ENCODE measurements around the gene PPARG. TPM values are rescaled to one million over a fixed set of nuclear protein-coding genes. Genes with fewer than 3 reads are reported as not detected.
A peak's percentile ranks its signal among the peaks of the same experiment; 100 is the strongest.

The PPARG gene
- polyA plus RNA-seq, 1 of the 3 experiments (the other 2 are of a cell fraction) = 2.8 TPM

DNA sequence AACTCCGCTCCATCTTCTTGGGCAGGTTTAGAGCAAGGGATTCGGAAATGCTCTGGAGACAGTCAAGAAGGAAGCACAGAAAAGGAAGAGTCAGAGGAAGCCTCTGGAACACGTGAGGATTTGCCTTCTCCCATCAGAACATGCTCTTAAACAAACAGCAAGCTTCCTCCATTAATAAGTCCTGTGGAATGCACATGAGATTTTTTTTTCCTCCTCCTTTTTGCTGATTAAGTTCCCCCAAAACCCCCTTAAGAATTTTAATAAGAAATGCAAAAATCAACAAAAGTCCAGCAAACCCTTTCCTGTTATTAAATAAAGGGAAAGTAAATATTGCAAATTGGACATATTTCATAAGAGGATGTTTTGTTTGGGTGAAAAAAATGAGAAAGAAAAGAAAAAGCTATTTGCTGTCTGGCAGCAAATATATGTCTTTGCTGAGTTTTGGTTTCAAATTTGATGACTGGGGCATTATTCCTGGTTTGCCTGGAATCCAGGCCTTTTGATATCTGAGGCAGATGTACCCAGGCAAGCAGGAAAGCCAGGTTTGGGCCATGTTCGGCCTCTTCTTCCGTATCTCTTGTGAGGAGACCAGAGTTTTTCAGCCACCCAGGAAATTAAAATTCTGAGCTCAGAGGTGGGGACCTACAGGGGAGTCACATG, 187.5 kb downstream of the PPARG start:
- Histone ChIP-seq H3K36me3 (replicated peaks in 1 of 2; ENCODE audit: control insufficient read depth in 1 of 2, insufficient read depth in 2 of 2, low read length in 1 of 2) (no peaks in the 10 kb centered on the region), H4K20me1 (ENCODE audit: insufficient read depth) (no peaks in the 10 kb centered on the region), H3K27me3 (ENCODE audit: insufficient read depth) (no peaks in the 10 kb centered on the region), H3K9me2 (no peaks in the 10 kb centered on the region), H3K4me3 (ENCODE audit: low read depth in 2 of 2, low read length in 1 of 2) (no peak overlapping the region), H3K79me2 (ENCODE audit: insufficient read depth) (no peaks in the 10 kb centered on the region), H3K27ac (ENCODE audit: low read depth in 2 of 2, low read length in 1 of 2) (peak overlapping the region in 1 of 2 experiments; percentile 77; a peak in 2 of 4 replicates), H3K9ac (no peak overlapping the region), H2AFZ (ENCODE audit: low read depth) (peak overlapping the region; percentile 80), H3F3A (replicated peaks; ENCODE audit: insufficient read depth) (peaks cover 13% of the 10 kb centered on the region), H3K4me1 (ENCODE audit: control insufficient read depth in 1 of 2, insufficient read depth in 2 of 2, low read depth in 1 of 2, low read length in 1 of 2) (peaks cover 2 to 12% of the 10 kb centered on the region in 2 experiments; a peak in 3 of 4 replicates), H3K4me2 (peak overlapping the region; percentile 32; the same call in 1 of the 2 replicates), H3K9me3 (no peaks in the 10 kb centered on the region)
- ChIA-PET CTCF (interaction anchor here (0.8 to 5.4 kb wide), 4 partner anchors 17 to 341 kb away, joined by 3 to 97 read pairs (median 4); no protein-coding TSS in a partner anchor), POLR2A (no interaction called here)
- DNase-seq = no peak
- TF ChIP-seq CHD2 (IDR thresholded peaks at IDR 0.05; ENCODE audit: low read length, partially characterized antibody) = no peak
- TF ChIP-seq JUND (IDR thresholded peaks at IDR 0.05) = 0 out of 2 replicates have a peak, but pooled peaks have one; percentile 6
- TF ChIP-seq, protein P1, sequence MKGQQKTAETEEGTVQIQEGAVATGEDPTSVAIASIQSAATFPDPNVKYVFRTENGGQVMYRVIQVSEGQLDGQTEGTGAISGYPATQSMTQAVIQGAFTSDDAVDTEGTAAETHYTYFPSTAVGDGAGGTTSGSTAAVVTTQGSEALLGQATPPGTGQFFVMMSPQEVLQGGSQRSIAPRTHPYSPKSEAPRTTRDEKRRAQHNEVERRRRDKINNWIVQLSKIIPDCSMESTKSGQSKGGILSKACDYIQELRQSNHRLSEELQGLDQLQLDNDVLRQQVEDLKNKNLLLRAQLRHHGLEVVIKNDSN (IDR thresholded peaks at IDR 0.05; ENCODE audit: borderline replicate concordance, low read depth) = peak; percentile 48; the same call in 1 of the 2 replicates
- TF ChIP-seq, protein P2, sequence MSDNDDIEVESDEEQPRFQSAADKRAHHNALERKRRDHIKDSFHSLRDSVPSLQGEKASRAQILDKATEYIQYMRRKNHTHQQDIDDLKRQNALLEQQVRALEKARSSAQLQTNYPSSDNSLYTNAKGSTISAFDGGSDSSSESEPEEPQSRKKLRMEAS (IDR thresholded peaks at IDR 0.05; ENCODE audit: low read depth) = 0 out of 2 replicates have a peak, but pooled peaks have one; percentile 39
- WGBS (ENCODE audit: low lambda C conversion rate) = 72% methylated on average over 5 of the region's 5 CpGs

DNA sequence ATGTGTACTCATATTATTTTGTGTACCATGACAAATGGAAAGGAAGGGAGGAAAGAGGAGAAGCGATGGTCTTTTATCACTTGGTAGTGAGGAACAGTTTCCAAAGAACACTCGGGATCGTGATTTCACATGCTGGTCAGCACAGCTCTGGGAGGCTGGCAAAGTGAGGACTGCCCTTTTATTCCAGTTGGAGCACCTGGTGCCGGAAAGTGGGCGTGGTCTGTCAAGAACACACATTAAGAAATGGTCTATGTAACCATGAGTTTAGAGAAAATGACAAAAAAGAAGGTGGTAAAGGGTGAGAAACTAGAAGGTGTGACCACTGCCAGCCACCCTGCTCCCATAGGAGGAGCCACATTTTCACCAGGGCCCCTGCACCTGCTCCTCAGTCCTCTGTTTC, 188.4 kb downstream of the PPARG start:
- Histone ChIP-seq H3F3A (replicated peaks; ENCODE audit: insufficient read depth) (peaks cover 13% of the 10 kb centered on the region), H3K9me3 (no peaks in the 10 kb centered on the region), H4K20me1 (ENCODE audit: insufficient read depth) (no peaks in the 10 kb centered on the region), H3K27ac (ENCODE audit: low read depth in 2 of 2, low read length in 1 of 2) (peak overlapping the region in 1 of 2 experiments; percentile 77; a peak in 1 of 4 replicates), H3K9ac (no peak overlapping the region), H3K36me3 (replicated peaks in 1 of 2; ENCODE audit: control insufficient read depth in 1 of 2, insufficient read depth in 2 of 2, low read length in 1 of 2) (no peaks in the 10 kb centered on the region), H3K9me2 (no peaks in the 10 kb centered on the region), H3K4me3 (ENCODE audit: low read depth in 2 of 2, low read length in 1 of 2) (no peak overlapping the region), H3K79me2 (ENCODE audit: insufficient read depth) (no peaks in the 10 kb centered on the region), H2AFZ (ENCODE audit: low read depth) (peak overlapping the region; percentile 80; the same call in 1 of the 2 replicates), H3K27me3 (ENCODE audit: insufficient read depth) (no peaks in the 10 kb centered on the region), H3K4me1 (ENCODE audit: control insufficient read depth in 1 of 2, insufficient read depth in 2 of 2, low read depth in 1 of 2, low read length in 1 of 2) (peaks cover 2 to 10% of the 10 kb centered on the region in 2 experiments; a peak in 3 of 4 replicates), H3K4me2 (no peak overlapping the region)
- ChIA-PET CTCF (interaction anchor here (1.4 to 5.4 kb wide), 3 partner anchors 30 to 342 kb away, joined by 3 to 97 read pairs (median 4); no protein-coding TSS in a partner anchor), POLR2A (no interaction called here)
- 91% methylated on average over 5 of the region's 5 CpGs for WGBS (ENCODE audit: low lambda C conversion rate)
- TF ChIP-seq NRF1 (IDR thresholded peaks at IDR 0.05; ENCODE audit: low read depth, low read length) (no peak), EZH2phosphoT487 (IDR thresholded peaks at IDR 0.05; ENCODE audit: borderline replicate concordance, low read depth) (no peak), SMC3 (IDR thresholded peaks at IDR 0.05; ENCODE audit: low read depth, low read length) (no peak), TEAD4 (IDR thresholded peaks at IDR 0.05; ENCODE audit: borderline replicate concordance, insufficient read depth) (no peak), TCF12 (IDR thresholded peaks at IDR 0.05) (no peak), FOSL2 (IDR thresholded peaks at IDR 0.05; ENCODE audit: borderline replicate concordance, low read depth) (no peak), CHD2 (IDR thresholded peaks at IDR 0.05; ENCODE audit: low read length, partially characterized antibody) (no peak), NFIC (IDR thresholded peaks at IDR 0.05; ENCODE audit: borderline replicate concordance) (no peak), TAF1 (IDR thresholded peaks at IDR 0.05; ENCODE audit: borderline replicate concordance, low read depth, low read length) (no peak), RXRA (IDR thresholded peaks at IDR 0.05; ENCODE audit: borderline replicate concordance, low read depth) (no peak), EP300 (IDR thresholded peaks at IDR 0.05; ENCODE audit: borderline replicate concordance in 1 of 2, low read depth in 1 of 2, low read length in 1 of 2) (no peak), MXI1 (IDR thresholded peaks at IDR 0.05; ENCODE audit: low read depth, low read length) (no peak), RFX5 (IDR thresholded peaks at IDR 0.05; ENCODE audit: low read length) (no peak)
- TF ChIP-seq, protein P3, sequence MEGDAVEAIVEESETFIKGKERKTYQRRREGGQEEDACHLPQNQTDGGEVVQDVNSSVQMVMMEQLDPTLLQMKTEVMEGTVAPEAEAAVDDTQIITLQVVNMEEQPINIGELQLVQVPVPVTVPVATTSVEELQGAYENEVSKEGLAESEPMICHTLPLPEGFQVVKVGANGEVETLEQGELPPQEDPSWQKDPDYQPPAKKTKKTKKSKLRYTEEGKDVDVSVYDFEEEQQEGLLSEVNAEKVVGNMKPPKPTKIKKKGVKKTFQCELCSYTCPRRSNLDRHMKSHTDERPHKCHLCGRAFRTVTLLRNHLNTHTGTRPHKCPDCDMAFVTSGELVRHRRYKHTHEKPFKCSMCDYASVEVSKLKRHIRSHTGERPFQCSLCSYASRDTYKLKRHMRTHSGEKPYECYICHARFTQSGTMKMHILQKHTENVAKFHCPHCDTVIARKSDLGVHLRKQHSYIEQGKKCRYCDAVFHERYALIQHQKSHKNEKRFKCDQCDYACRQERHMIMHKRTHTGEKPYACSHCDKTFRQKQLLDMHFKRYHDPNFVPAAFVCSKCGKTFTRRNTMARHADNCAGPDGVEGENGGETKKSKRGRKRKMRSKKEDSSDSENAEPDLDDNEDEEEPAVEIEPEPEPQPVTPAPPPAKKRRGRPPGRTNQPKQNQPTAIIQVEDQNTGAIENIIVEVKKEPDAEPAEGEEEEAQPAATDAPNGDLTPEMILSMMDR (IDR thresholded peaks at IDR 0.05) = no peak
- TF ChIP-seq, protein P4, sequence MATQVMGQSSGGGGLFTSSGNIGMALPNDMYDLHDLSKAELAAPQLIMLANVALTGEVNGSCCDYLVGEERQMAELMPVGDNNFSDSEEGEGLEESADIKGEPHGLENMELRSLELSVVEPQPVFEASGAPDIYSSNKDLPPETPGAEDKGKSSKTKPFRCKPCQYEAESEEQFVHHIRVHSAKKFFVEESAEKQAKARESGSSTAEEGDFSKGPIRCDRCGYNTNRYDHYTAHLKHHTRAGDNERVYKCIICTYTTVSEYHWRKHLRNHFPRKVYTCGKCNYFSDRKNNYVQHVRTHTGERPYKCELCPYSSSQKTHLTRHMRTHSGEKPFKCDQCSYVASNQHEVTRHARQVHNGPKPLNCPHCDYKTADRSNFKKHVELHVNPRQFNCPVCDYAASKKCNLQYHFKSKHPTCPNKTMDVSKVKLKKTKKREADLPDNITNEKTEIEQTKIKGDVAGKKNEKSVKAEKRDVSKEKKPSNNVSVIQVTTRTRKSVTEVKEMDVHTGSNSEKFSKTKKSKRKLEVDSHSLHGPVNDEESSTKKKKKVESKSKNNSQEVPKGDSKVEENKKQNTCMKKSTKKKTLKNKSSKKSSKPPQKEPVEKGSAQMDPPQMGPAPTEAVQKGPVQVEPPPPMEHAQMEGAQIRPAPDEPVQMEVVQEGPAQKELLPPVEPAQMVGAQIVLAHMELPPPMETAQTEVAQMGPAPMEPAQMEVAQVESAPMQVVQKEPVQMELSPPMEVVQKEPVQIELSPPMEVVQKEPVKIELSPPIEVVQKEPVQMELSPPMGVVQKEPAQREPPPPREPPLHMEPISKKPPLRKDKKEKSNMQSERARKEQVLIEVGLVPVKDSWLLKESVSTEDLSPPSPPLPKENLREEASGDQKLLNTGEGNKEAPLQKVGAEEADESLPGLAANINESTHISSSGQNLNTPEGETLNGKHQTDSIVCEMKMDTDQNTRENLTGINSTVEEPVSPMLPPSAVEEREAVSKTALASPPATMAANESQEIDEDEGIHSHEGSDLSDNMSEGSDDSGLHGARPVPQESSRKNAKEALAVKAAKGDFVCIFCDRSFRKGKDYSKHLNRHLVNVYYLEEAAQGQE (IDR thresholded peaks at IDR 0.05; ENCODE audit: low read depth, low read length) = no peak
- TF ChIP-seq, protein P1 (IDR thresholded peaks at IDR 0.05; ENCODE audit: borderline replicate concordance, low read depth) = no peak
- TF ChIP-seq, protein P2 (IDR thresholded peaks at IDR 0.05; ENCODE audit: low read depth) = no peak
- no peak for DNase-seq

Measured in SK-N-SH (cell line).